ENCODE results near the gene PER1. TPM values are rescaled to one million over a fixed set of nuclear protein-coding genes. Genes with fewer than 3 reads are reported as not detected.

PER1 gene
- total RNA-seq, 1 experiment from 2014 or later, result 25.0 TPM

DNA sequence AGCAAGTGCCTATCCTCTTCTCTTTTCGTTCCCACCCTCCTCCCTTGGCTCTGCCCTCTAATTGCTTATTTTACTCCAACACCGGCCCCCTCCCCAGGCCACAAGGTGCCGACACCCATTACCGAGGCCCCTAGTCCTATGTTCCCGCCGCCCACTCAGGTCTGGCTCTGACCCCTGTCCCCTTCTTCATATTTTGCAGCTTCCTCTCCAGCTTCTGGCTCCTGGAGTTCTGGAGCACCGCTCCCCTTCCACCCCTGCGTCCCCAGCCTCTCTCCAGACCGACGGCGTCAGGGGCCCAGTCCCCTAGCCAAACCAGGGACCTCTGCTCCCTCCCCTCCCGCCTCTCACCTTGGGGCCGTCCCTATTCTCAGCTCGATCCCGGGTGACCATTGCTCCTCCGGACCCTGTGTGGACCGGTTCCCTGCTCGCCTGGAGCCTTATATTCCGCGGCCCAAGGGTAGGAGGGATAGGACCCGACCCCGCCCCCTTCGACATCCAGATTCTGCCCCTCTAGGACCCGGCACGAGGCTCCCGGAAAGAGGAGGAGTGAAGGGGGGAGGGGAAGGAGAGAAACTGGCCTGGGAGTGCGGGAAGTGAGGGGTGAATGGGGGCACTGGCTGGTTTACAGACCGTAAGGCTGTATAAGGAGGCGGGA, 28.4 kb downstream of the PER1 start, which contains the start of gene HES7:
Gene HES7, minus strand, starts transcription at position 412 of the 655 bp plus-strand sequence. Its CDS starts 22 bp downstream, at position 390.
- no peak for ATAC-seq

DNA sequence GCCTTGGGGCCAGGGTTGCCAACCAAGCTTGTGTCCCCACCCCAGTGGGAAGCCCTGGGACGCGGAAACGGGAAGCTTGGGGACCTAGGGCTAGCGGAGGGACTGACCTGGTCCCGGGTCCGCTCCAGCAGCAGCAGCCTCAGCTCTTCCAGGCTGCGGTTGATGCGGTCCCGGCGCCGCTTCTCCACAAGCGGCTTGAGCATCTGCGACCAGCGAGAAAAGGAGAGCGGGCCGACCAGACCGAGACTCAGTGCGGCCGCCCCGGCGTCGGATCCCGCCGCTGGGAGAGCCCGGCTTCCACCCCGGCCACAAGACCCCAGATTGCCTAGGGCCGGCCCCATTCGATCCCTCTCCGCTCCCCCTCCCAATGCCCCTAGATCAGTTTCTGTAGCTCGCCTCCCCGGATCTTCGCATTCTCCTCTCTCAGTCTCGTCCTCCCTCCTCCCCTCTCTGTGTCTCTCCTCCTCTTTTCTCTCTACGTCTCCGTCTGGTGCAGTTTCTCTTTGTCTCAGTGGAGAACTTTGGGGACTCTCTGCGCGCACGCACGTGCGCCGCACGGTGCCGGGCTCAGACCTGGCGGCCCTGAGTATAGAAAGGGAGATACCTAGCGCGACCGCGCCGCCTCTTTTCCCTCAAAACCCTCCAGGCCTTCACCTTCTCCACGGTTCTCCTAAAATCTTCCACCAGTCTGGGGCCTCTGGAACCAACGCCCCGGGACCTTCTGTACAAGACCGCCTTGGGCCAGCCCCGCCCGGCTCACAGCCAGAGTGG, 29.1 kb downstream of the PER1 start:
- ChIA-PET CTCF (no interaction called here), POLR2A (ENCODE audit: unreplicated experiment) (no interaction called here)
- peak overlapping the region; percentile 91 for H3K4me3 ChIP-seq (ENCODE audit: low read length)
- H2AFZ ChIP-seq (ENCODE audit: low read length), result peak overlapping the region; percentile 82
- ATAC-seq, result no peak
- TF ChIP-seq, protein P1, sequence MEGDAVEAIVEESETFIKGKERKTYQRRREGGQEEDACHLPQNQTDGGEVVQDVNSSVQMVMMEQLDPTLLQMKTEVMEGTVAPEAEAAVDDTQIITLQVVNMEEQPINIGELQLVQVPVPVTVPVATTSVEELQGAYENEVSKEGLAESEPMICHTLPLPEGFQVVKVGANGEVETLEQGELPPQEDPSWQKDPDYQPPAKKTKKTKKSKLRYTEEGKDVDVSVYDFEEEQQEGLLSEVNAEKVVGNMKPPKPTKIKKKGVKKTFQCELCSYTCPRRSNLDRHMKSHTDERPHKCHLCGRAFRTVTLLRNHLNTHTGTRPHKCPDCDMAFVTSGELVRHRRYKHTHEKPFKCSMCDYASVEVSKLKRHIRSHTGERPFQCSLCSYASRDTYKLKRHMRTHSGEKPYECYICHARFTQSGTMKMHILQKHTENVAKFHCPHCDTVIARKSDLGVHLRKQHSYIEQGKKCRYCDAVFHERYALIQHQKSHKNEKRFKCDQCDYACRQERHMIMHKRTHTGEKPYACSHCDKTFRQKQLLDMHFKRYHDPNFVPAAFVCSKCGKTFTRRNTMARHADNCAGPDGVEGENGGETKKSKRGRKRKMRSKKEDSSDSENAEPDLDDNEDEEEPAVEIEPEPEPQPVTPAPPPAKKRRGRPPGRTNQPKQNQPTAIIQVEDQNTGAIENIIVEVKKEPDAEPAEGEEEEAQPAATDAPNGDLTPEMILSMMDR (conservative IDR thresholded peaks at IDR 0.05; ENCODE audit: low read depth, low read length), result no peak
- TF ChIP-seq EZH2phosphoT487 (IDR thresholded peaks at IDR 0.05; ENCODE audit: borderline replicate concordance, low read length) (no peak), EZH2 (IDR thresholded peaks at IDR 0.05; ENCODE audit: low read length, unreplicated experiment) (no peak)
- H3K79me2 ChIP-seq (ENCODE audit: low read length), result no peaks in the 10 kb centered on the region
- no peaks in the 10 kb centered on the region for H3K9me2 ChIP-seq (replicated peaks; ENCODE audit: low read length)
- peaks cover 7% of the 10 kb centered on the region for H3F3A ChIP-seq (ENCODE audit: low read length, unreplicated experiment)
- peak overlapping the region; percentile 96 for H3K4me2 ChIP-seq (ENCODE audit: low read length)
- H3K9ac ChIP-seq (ENCODE audit: low read length), result no peak overlapping the region
- intact Hi-C loops (cut with micrococcal nuclease), result no loop called here
- no peaks in the 10 kb centered on the region for H3K9me3 ChIP-seq (ENCODE audit: low read length)
- no TSS peak for BruUV-seq (replicated peaks)
- H3K27me3 ChIP-seq (ENCODE audit: low read length), result no peaks in the 10 kb centered on the region
- no peaks in the 10 kb centered on the region for H3K36me3 ChIP-seq (ENCODE audit: low read depth, low read length)
- peak; percentile 16 for DNase-seq
- no peak overlapping the region for H3K27ac ChIP-seq (ENCODE audit: low read length)
- peaks cover 13% of the 10 kb centered on the region; the same call in 1 of the 2 replicates for H3K4me1 ChIP-seq (ENCODE audit: insufficient read depth, low read length)
- H4K20me1 ChIP-seq (ENCODE audit: low read length), result peaks cover 3% of the 10 kb centered on the region

More for the DNA sequence above, 28.4 kb downstream of the PER1 start, which contains the start of gene HES7:
- Histone ChIP-seq H2AFZ (ENCODE audit: low read length) (peak within 1 kb of the TSS; percentile 82), H3K27ac (ENCODE audit: low read length) (no peak within 1 kb of the TSS), H3K4me2 (ENCODE audit: low read length) (peak within 1 kb of the TSS; percentile 96), H3K4me3 (ENCODE audit: low read length) (peak within 1 kb of the TSS; percentile 91), H3K9me2 (replicated peaks; ENCODE audit: low read length) (no peaks in the 10 kb centered on the region), H3K36me3 (ENCODE audit: low read depth, low read length) (no peaks in the 10 kb centered on the region), H3K4me1 (ENCODE audit: insufficient read depth, low read length) (peaks cover 13% of the 10 kb centered on the region; the same call in 1 of the 2 replicates), H3K9me3 (ENCODE audit: low read length) (no peaks in the 10 kb centered on the region), H3K79me2 (ENCODE audit: low read length) (no peaks in the 10 kb centered on the region), H4K20me1 (ENCODE audit: low read length) (peaks cover 3% of the 10 kb centered on the region), H3K27me3 (ENCODE audit: low read length) (no peaks in the 10 kb centered on the region), H3F3A (ENCODE audit: low read length, unreplicated experiment) (peaks cover 7% of the 10 kb centered on the region), H3K9ac (ENCODE audit: low read length) (no peak within 1 kb of the TSS)
- POLR2A ChIA-PET (ENCODE audit: unreplicated experiment), result no interaction called here
- CTCF ChIA-PET, result interaction anchor here (1.1 kb wide), 1 partner anchor 50 kb away, joined by 3 read pairs; no protein-coding TSS in a partner anchor
- no peak for TF ChIP-seq EZH2phosphoT487 (IDR thresholded peaks at IDR 0.05; ENCODE audit: borderline replicate concordance, low read length)
- TF ChIP-seq, protein P1 (conservative IDR thresholded peaks at IDR 0.05; ENCODE audit: low read depth, low read length), result no peak
- no peak for TF ChIP-seq EZH2 (IDR thresholded peaks at IDR 0.05; ENCODE audit: low read length, unreplicated experiment)
- BruUV-seq (replicated peaks), result no TSS peak
- intact Hi-C loops (cut with micrococcal nuclease), result no loop called here
- DNase-seq, result peak; percentile 4
